ENCODE data around the gene PADI4.
"Not testable (repeated sequence)": the region's sequence is repeated elsewhere in the genome, so short reads cannot be mapped to it uniquely, and the experiment has no call there.

PADI4 gene

GRCh38 chr1:17392199-17392740, 84.3 kb downstream of the PADI4 start:
- DNase-seq (ENCODE audit: low read depth): peak; percentile 15

- DNase-seq (ENCODE audit: low read depth): no peak
Observed at GRCh38 chr1:17393230-17393629, 85.2 kb downstream of the PADI4 start.

- no peak for DNase-seq (ENCODE audit: low read depth)
Observed at GRCh38 chr1:17397910-17398695, 90.1 kb downstream of the PADI4 start.

- no peak for DNase-seq (ENCODE audit: low read depth)
Observed at GRCh38 chr1:17400725-17401341, 92.8 kb downstream of the PADI4 start.

GRCh38 chr1:17401841-17402240, 93.8 kb downstream of the PADI4 start:
- no peak for DNase-seq (ENCODE audit: low read depth)

- DNase-seq (ENCODE audit: low read depth): peak; percentile 10
Observed at GRCh38 chr1:17403081-17403480, 95.1 kb downstream of the PADI4 start.

- DNase-seq (ENCODE audit: low read depth): no peak
Observed at GRCh38 chr1:17404034-17404684, 96.2 kb downstream of the PADI4 start.

GRCh38 chr1:17404820-17405219, 96.8 kb downstream of the PADI4 start:
- no peak for DNase-seq (ENCODE audit: low read depth)

- DNase-seq (ENCODE audit: low read depth): peak; percentile 68
Observed at GRCh38 chr1:17405898-17406759, 98.1 kb downstream of the PADI4 start.

GRCh38 chr1:17406760-17407475, 98.9 kb downstream of the PADI4 start:
- DNase-seq (ENCODE audit: low read depth): not testable (repeated sequence)

- DNase-seq (ENCODE audit: low read depth): not testable (repeated sequence)
Observed at GRCh38 chr1:17407786-17408514, 100.0 kb downstream of the PADI4 start.

- no peak for DNase-seq (ENCODE audit: low read depth)
Observed at GRCh38 chr1:17409391-17409811, 101.4 kb downstream of the PADI4 start.

GRCh38 chr1:17412093-17412870, 104.3 kb downstream of the PADI4 start:
- DNase-seq (ENCODE audit: low read depth): no peak

All from EH (cell line).